Sigmoid colon (tissue), 7 donors: Measurements from ENCODE around the gene EIF2S3B. TPM values are rescaled to one million over a fixed set of nuclear protein-coding genes. Genes with fewer than 3 reads are reported as not detected.

Experiments used
- DNase-seq: peaks from one replicate; pipeline ENCODE4 v3.0.0-alpha.2; 2019
- H3K27ac ChIP-seq, 4 donors: fragments of 200-600 bp; sonication (generic); one replicate each; pipeline ENCODE4 v1.5.1; 2016 to 2019; ENCODE audit warnings: mild to moderate bottlenecking in 1 of 4
- H3K27me3 ChIP-seq, 3 donors: fragments of 200-600 bp; sonication (generic); one replicate each; pipeline ENCODE4 v1.5.1; 2019; ENCODE audit warnings: mild to moderate bottlenecking in 1 of 3
- H3K36me3 ChIP-seq, 4 donors: fragments of 200-600 bp; sonication (generic); one replicate each; pipeline ENCODE4 v1.5.1; 2016 to 2019
- H3K4me1 ChIP-seq, 4 donors: fragments of 200-600 bp; sonication (generic); one replicate each; pipeline ENCODE4 v1.5.1; 2017 to 2019
- H3K4me3 ChIP-seq, 4 donors: fragments of 200-600 bp; sonication (generic); one replicate each; pipeline ENCODE4 v1.5.1; 2017 to 2019; ENCODE audit warnings: mild to moderate bottlenecking in 2 of 4, moderate library complexity in 1 of 4
- H3K9me3 ChIP-seq, 4 donors: fragments of 200-600 bp in 3 of 4; sonication (generic) in 3 of 4; one replicate each; pipeline versions ENCODE4 v1.5.1 to v1.6.1; 2013 to 2019
- EP300 ChIP-seq, 4 donors: sonication (generic); formaldehyde crosslinking; IDR thresholded peaks; one replicate each; pipeline ENCODE4 v1.6.1; 2017; ENCODE audit warnings: antibody characterized with exemption in 4 of 4
- POLR2A ChIP-seq, 2 donors: fragments of 450-650 bp; IDR thresholded peaks; one replicate each; pipeline ENCODE4 v1.6.1; 2016; ENCODE audit warnings: antibody characterized with exemption in 2 of 2, mild to moderate bottlenecking in 2 of 2, moderate library complexity in 2 of 2
- POLR2AphosphoS5 ChIP-seq, 4 donors: sonication (generic); formaldehyde crosslinking; IDR thresholded peaks; one replicate each; pipeline ENCODE4 v1.6.1; 2017; ENCODE audit warnings: antibody characterized with exemption in 4 of 4
- WGBS, 2 donors: extraction: QIAGEN DNeasy Blood & Tissue Kit; methylation state at CpG; one replicate each; pipeline ENCODE4 v1.1.7; 2013; 5-methylcytosine and 5-hydroxymethylcytosine counted together
- intact Hi-C: fragments of 100-400 bp; cut with DNase I; formaldehyde crosslinking; loops from one replicate; pipeline ENCODE4 v1.15.1; 2023
- polyA plus RNA-seq, 3 donors: library from polyadenylated mRNA; stranded (reverse); fragments of 200-250 nt; gene quantifications; one replicate each; pipeline ENCODE4 v1.2.3, GENCODE V29; 2013
- total RNA-seq, 4 donors: library from RNA; depleted of rRNA; stranded (reverse); fragments of >200 nt; gene quantifications; one replicate each; pipeline ENCODE4 v1.1.0, GENCODE V29; 2016
- TF ChIP-seq, protein P1 (sequence below), 4 experiments: fragments of 450-650 bp in 3 of 4; fragments of 200-600 bp in 1 of 4; IDR thresholded peaks; one replicate each; pipeline ENCODE4 v1.5.1; 2016 to 2019; ENCODE audit warnings: antibody characterized with exemption in 4 of 4, mild to moderate bottlenecking in 3 of 4, moderate library complexity in 2 of 4
- donor health status: healthy with polysubstance abuse.
- donor health status: Bipolar disorder and iron deficiency.
- donor health status: healthy.

Gene EIF2S3B
- total and polyA plus RNA-seq, 7 donors, result 0.36 to 1.2 (median 0.66) TPM; not detected in 2

DNA sequence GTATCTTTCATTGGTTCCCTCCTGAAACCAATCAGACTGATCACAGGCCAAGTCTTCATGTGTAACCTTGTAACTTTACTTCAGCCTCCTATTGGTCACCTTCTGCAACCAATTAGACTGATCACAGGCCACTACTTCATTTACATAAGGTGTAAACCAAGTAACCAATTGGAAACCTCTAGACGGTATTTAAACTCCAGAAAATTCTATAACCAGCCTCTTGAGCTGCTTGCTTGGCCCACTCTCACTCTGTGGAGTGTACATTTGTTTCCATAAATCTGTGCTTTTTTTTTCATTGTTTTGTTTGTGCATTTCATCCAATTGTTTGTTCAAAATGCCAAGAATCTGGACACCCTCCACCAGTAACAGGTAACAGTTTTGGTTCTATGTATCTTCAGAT is 47.5 kb downstream of the EIF2S3B start:
- no peaks in the 10 kb centered on the region for H3K9me3 ChIP-seq
- no peak for DNase-seq
- H3K4me1 ChIP-seq, result peaks cover 0 to 5% (median 0%) of the 10 kb centered on the region in 4 donors
- H3K36me3 ChIP-seq, result no peaks in the 10 kb centered on the region
- H3K4me3 ChIP-seq, result no peak overlapping the region
- H3K27ac ChIP-seq, result no peak overlapping the region
- TF ChIP-seq POLR2A (IDR thresholded peaks at IDR 0.05) (no peak), EP300 (IDR thresholded peaks at IDR 0.05) (no peak), POLR2AphosphoS5 (IDR thresholded peaks at IDR 0.05) (no peak)
- TF ChIP-seq, protein P1, sequence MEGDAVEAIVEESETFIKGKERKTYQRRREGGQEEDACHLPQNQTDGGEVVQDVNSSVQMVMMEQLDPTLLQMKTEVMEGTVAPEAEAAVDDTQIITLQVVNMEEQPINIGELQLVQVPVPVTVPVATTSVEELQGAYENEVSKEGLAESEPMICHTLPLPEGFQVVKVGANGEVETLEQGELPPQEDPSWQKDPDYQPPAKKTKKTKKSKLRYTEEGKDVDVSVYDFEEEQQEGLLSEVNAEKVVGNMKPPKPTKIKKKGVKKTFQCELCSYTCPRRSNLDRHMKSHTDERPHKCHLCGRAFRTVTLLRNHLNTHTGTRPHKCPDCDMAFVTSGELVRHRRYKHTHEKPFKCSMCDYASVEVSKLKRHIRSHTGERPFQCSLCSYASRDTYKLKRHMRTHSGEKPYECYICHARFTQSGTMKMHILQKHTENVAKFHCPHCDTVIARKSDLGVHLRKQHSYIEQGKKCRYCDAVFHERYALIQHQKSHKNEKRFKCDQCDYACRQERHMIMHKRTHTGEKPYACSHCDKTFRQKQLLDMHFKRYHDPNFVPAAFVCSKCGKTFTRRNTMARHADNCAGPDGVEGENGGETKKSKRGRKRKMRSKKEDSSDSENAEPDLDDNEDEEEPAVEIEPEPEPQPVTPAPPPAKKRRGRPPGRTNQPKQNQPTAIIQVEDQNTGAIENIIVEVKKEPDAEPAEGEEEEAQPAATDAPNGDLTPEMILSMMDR (IDR thresholded peaks at IDR 0.05), result no peak
- no peaks in the 10 kb centered on the region for H3K27me3 ChIP-seq
- 89 to 95% methylated on average over 1 of the region's 1 CpG for WGBS, 2 donors
- intact Hi-C loops, result no loop called here

DNA sequence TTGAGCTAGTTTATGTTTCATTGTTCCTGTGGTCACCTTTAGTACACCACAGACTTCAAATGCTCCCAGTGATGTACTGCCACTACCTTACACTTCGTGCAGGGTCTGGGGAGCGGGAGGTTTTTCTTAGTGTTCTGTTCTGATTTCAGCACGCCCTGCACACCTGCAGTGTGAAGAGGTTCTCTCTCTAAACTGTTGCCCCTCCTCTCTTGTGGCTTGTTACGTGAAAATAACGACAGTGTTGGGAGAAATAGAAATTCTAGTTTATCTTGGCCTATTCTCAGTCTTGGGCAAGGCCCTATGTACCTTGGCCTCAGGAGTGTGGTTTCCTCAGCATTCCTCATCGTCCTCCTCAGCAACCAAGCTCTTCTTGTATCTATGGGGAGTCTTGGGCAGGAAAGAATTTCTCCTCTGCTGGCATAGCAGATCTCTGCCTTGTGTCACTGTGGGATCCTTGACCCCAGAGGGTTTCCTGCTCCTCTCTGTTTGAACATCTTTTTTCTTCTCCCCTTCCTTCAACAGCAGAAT is 48.6 kb downstream of the EIF2S3B start:
- intact Hi-C loops, result no loop called here
- no peaks in the 10 kb centered on the region for H3K4me1 ChIP-seq
- no peak overlapping the region for H3K27ac ChIP-seq
- H3K4me3 ChIP-seq, result no peak overlapping the region
- H3K9me3 ChIP-seq, result no peaks in the 10 kb centered on the region
- H3K27me3 ChIP-seq, result no peaks in the 10 kb centered on the region
- no peak for DNase-seq
- 63 to 86% methylated on average over 6 of the region's 6 CpGs for WGBS, 2 donors
- TF ChIP-seq POLR2A (IDR thresholded peaks at IDR 0.05) (no peak), EP300 (IDR thresholded peaks at IDR 0.05) (no peak), POLR2AphosphoS5 (IDR thresholded peaks at IDR 0.05) (no peak)
- TF ChIP-seq, protein P1 (IDR thresholded peaks at IDR 0.05), result no peak
- H3K36me3 ChIP-seq, result no peaks in the 10 kb centered on the region

DNA sequence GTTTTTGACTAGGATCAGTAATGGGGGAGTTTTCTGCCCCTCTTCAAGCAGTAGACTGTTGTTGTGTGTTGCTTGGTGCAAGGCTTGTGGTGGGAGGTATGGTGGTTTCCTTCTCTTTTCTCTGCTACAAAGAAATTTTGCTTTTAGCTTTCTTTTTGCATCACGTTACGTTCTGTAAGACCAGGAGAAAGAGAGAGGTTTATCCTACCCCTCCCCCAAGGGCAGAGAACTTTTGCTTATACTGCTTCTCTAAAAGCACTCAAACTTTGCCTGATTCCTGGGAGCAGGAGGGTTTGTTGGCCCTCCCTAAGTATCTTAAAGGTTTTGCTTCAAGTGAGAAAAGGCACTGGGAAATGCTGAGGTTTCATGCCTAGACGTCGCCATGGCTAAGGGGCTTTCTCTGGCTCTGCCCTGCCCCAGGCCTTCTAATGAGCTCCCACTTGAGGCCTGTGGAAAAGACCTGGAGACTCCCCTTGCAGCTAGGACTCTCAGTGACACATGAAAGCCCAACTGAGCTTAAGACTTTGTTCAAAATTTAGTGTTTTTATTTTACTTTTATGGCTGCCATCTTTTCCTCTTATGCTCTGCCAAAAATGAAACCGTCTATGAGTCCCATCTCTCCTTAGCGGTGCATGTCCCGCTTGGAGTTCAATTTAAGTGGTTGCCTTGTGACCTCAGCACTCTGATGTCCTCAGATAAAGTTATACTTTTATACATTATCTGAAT is 49.2 kb downstream of the EIF2S3B start:
- no peaks in the 10 kb centered on the region for H3K9me3 ChIP-seq
- no peak for DNase-seq
- WGBS, 2 donors, result 70 to 91% methylated on average over 7 of the region's 7 CpGs
- no peak overlapping the region for H3K4me3 ChIP-seq
- intact Hi-C loops, result no loop called here
- TF ChIP-seq, protein P1 (IDR thresholded peaks at IDR 0.05), result no peak
- TF ChIP-seq POLR2A (IDR thresholded peaks at IDR 0.05) (no peak), POLR2AphosphoS5 (IDR thresholded peaks at IDR 0.05) (no peak), EP300 (IDR thresholded peaks at IDR 0.05) (no peak)
- H3K36me3 ChIP-seq, result no peaks in the 10 kb centered on the region
- no peaks in the 10 kb centered on the region for H3K27me3 ChIP-seq
- H3K4me1 ChIP-seq, result no peaks in the 10 kb centered on the region
- H3K27ac ChIP-seq, result no peak overlapping the region

- intact Hi-C loops, result no loop called here
- Histone ChIP-seq H3K9me3 (no peaks in the 10 kb centered on the region), H3K36me3 (no peaks in the 10 kb centered on the region), H3K4me3 (no peak overlapping the region), H3K4me1 (no peaks in the 10 kb centered on the region), H3K27ac (no peak overlapping the region), H3K27me3 (no peaks in the 10 kb centered on the region)
- no peak for DNase-seq
- TF ChIP-seq EP300 (IDR thresholded peaks at IDR 0.05) (no peak), POLR2AphosphoS5 (IDR thresholded peaks at IDR 0.05) (no peak), POLR2A (IDR thresholded peaks at IDR 0.05) (no peak)
- TF ChIP-seq, protein P1 (IDR thresholded peaks at IDR 0.05), result no peak
- 75 to 81% methylated on average over 6 of the region's 6 CpGs for WGBS, 2 donors
Observed at GRCh38 chr12:10557329-10557728, 51.6 kb downstream of the EIF2S3B start.
